GM12873 (cell line): ENCODE measurements around the gene QSOX1.

Experiments
- TF ChIP-seq, protein P1 (sequence below): IDR thresholded peaks from 2 replicates; pipeline ENCODE4 v1.5.1; 2012; ENCODE audit warnings: low read depth, mild to moderate bottlenecking, moderate library complexity, low read length, control low read depth; ENCODE audit not compliant: insufficient read depth; ENCODE audit errors: missing control alignments

QSOX1 gene

GRCh38 chr1:180152588-180152987, 2.1 kb upstream of the QSOX1 start:
- TF ChIP-seq, protein P1, sequence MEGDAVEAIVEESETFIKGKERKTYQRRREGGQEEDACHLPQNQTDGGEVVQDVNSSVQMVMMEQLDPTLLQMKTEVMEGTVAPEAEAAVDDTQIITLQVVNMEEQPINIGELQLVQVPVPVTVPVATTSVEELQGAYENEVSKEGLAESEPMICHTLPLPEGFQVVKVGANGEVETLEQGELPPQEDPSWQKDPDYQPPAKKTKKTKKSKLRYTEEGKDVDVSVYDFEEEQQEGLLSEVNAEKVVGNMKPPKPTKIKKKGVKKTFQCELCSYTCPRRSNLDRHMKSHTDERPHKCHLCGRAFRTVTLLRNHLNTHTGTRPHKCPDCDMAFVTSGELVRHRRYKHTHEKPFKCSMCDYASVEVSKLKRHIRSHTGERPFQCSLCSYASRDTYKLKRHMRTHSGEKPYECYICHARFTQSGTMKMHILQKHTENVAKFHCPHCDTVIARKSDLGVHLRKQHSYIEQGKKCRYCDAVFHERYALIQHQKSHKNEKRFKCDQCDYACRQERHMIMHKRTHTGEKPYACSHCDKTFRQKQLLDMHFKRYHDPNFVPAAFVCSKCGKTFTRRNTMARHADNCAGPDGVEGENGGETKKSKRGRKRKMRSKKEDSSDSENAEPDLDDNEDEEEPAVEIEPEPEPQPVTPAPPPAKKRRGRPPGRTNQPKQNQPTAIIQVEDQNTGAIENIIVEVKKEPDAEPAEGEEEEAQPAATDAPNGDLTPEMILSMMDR: no peak

GRCh38 chr1:180153032-180153431, 1.6 kb upstream of the QSOX1 start:
- TF ChIP-seq, protein P1: no peak

DNA sequence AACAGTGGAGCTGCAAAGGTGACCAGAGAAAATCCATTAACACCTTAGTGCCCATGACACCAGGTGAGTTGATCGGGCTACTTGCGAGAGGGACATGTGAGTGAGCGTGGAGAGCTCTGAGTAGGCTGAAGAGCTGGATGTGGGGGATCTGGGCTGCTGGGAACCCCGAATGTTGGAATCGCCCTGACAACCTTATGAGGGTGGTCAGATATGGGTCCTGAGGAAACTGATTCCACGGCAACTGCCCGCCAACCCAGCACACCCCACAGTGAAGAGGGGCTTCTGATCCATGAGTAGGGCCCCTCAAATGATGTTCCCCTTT, 705 bp upstream of the QSOX1 start:
- TF ChIP-seq, protein P1: no peak

GRCh38 chr1:180155182-180155682, 563 bp downstream of the QSOX1 start:
- TF ChIP-seq, protein P1: no peak

GRCh38 chr1:180156201-180156600, 1.5 kb downstream of the QSOX1 start:
- TF ChIP-seq, protein P1: no peak

DNA sequence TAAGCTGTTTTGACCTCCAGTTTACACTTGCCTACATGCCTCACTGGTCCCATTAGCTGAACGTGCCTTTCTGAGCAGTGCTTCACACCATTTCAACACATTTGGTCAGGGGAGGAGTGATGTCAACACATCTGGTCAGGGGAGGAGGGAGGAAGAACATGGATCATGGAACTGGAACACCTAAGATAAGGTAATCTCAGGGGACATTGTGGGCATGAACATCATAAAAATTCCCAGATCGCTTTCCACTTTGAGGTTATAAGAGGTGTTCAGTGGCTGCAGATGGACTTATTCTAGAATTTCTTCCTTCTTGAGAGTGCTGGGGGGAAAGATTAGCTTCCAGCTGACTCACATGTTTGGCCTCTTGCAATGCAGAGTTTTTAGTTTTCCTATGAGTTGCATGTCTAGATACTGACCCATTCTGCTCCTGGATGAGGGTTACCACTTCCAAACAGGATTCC, 2.0 kb downstream of the QSOX1 start:
- TF ChIP-seq, protein P1: no peak

- TF ChIP-seq, protein P1: no peak
Measured at GRCh38 chr1:180157108-180157507, 2.4 kb downstream of the QSOX1 start.
